ENCODE measurements around the gene MPPED1. TPM values are rescaled to one million over a fixed set of nuclear protein-coding genes. Genes with fewer than 3 reads are reported as not detected.

The MPPED1 gene
- total RNA-seq, 1 donor, result not detected

GRCh38 chr22:43540529-43540923 is 128.7 kb downstream of the MPPED1 start:
- TF ChIP-seq, protein P1, sequence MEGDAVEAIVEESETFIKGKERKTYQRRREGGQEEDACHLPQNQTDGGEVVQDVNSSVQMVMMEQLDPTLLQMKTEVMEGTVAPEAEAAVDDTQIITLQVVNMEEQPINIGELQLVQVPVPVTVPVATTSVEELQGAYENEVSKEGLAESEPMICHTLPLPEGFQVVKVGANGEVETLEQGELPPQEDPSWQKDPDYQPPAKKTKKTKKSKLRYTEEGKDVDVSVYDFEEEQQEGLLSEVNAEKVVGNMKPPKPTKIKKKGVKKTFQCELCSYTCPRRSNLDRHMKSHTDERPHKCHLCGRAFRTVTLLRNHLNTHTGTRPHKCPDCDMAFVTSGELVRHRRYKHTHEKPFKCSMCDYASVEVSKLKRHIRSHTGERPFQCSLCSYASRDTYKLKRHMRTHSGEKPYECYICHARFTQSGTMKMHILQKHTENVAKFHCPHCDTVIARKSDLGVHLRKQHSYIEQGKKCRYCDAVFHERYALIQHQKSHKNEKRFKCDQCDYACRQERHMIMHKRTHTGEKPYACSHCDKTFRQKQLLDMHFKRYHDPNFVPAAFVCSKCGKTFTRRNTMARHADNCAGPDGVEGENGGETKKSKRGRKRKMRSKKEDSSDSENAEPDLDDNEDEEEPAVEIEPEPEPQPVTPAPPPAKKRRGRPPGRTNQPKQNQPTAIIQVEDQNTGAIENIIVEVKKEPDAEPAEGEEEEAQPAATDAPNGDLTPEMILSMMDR (IDR thresholded peaks at IDR 0.05; ENCODE audit: insufficient read depth, low read length), result no peak
- no peak overlapping the region for H3K4me3 ChIP-seq (ENCODE audit: low read depth, low read length)
- no peak for DNase-seq (ENCODE audit: low read depth)

GRCh38 chr22:43541022-43541421 is 129.2 kb downstream of the MPPED1 start:
- no peak for DNase-seq (ENCODE audit: low read depth)
- no peak overlapping the region for H3K4me3 ChIP-seq (ENCODE audit: low read depth, low read length)
- TF ChIP-seq, protein P1 (IDR thresholded peaks at IDR 0.05; ENCODE audit: insufficient read depth, low read length), result no peak

- TF ChIP-seq, protein P1 (IDR thresholded peaks at IDR 0.05; ENCODE audit: insufficient read depth, low read length), result no peak
- no peak for DNase-seq (ENCODE audit: low read depth)
- H3K4me3 ChIP-seq (ENCODE audit: low read depth, low read length), result no peak overlapping the region
Measured at GRCh38 chr22:43541462-43542407, 129.9 kb downstream of the MPPED1 start.

DNA sequence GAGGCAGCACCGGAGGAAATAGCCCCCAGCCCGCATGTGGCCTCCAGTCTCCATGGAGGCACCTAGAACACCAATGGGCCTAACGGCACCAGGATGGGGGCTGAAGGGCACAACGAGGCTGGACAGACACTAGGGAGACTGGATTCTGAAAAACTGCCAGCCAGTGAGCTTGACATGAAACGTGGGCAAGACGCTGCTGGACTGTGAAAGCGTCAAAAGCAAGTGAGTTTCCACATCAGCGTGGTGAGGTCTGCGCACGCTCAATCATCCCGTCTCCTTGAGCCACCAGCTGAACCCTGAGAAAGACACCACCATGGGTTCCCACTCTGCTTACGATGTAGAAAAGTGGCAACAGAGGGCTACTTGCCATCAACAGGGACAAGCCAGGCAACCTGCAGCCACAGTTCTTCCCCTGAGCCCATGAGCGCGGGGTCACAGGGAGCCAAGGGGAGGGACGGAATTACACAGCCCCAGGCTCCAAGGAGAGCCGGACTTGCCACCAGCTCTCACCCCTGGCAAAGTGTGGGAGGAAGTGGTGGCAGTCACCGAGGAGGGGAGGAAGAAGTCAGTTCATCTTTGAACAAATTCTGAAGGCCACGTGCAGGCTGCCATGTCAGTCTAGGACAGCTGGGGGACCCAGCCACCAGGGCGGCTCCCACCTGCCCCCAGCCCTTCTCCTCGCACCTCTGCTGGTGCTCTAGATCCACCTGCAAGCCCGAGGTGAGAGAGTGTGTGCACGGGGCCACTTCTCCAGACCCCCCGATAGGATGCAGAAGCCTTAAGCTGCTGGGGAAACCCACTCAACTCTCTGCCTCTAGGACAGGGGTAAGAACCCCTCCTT is 131.1 kb downstream of the MPPED1 start:
- no peak for DNase-seq (ENCODE audit: low read depth)
- TF ChIP-seq, protein P1 (IDR thresholded peaks at IDR 0.05; ENCODE audit: insufficient read depth, low read length), result no peak

GRCh38 chr22:43543522-43544288 is 131.9 kb downstream of the MPPED1 start:
- H3K4me3 ChIP-seq (ENCODE audit: low read depth, low read length), result no peak overlapping the region
- no peak for DNase-seq (ENCODE audit: low read depth)
- TF ChIP-seq, protein P1 (IDR thresholded peaks at IDR 0.05; ENCODE audit: insufficient read depth, low read length), result no peak

More for the DNA sequence above, 131.1 kb downstream of the MPPED1 start:
- no peak overlapping the region for H3K4me3 ChIP-seq (ENCODE audit: low read depth, low read length)

GRCh38 chr22:43544289-43544673 is 132.5 kb downstream of the MPPED1 start:
- TF ChIP-seq, protein P1 (IDR thresholded peaks at IDR 0.05; ENCODE audit: insufficient read depth, low read length), result no peak
- DNase-seq (ENCODE audit: low read depth), result no peak
- H3K4me3 ChIP-seq (ENCODE audit: low read depth, low read length), result no peak overlapping the region

Measured in fibroblast of the aortic adventitia (primary cell).